ENCODE results near the gene COPS6. TPM values are rescaled to one million over a fixed set of nuclear protein-coding genes. Genes with fewer than 3 reads are reported as not detected.

Gene COPS6
- 144 to 184 TPM (median 171 TPM) in 3 replicates for polyA plus RNA-seq
- polyA plus RNA-seq (2011; ENCODE audit: low read depth), result 76.3 TPM
- polyA plus RNA-seq (2011; cell fraction: cytosol; rRNA removed), result 144 and 154 TPM in 2 replicates
- 105 and 108 TPM in 2 replicates for polyA plus RNA-seq (2011; cell fraction: nucleus; rRNA removed)
- polyA plus RNA-seq (2012; ENCODE audit: low replicate concordance), result 101 and 145 TPM in 2 replicates
- 147 to 216 TPM (median 153 TPM) in 3 replicates for polyA minus RNA-seq
- 86.5 TPM for polyA minus RNA-seq (2011; cell fraction: cytosol; rRNA and poly(A)+ RNA removed)
- polyA minus RNA-seq (2011; cell fraction: nucleus; rRNA and poly(A)+ RNA removed), result 32.1 and 38.8 TPM in 2 replicates

GRCh38 chr7:100088621-100089457, at the start of gene COPS6:
Gene COPS6, plus strand, starts transcription at chr7:100088969. Its CDS starts 22 bp downstream, at chr7:100088991.
- no peaks in the 10 kb centered on the region for H3K27me3 ChIP-seq (ENCODE audit: control insufficient read depth, extremely low read depth, insufficient read depth, low read length)
- DNase-seq (ENCODE audit: low read depth, low spot score), result no peak
- H3K4me3 ChIP-seq (ENCODE audit: control insufficient read depth in 2 of 3, extremely low read depth in 1 of 3, insufficient read depth in 2 of 3, low read depth in 1 of 3, low read length in 3 of 3), result peak within 1 kb of the TSS; percentile 84 to 95 (median 89)
- peaks cover 27% of the 10 kb centered on the region for H3K4me1 ChIP-seq (ENCODE audit: control insufficient read depth, extremely low read depth, insufficient read depth, low read length)
- H3K27ac ChIP-seq (ENCODE audit: control insufficient read depth, insufficient read depth, low read length), result peak within 1 kb of the TSS; percentile 85
- peaks cover 28 to 33% of the 10 kb centered on the region in 2 experiments for H3K36me3 ChIP-seq (ENCODE audit: control insufficient read depth in 2 of 2, extremely low read depth in 1 of 2, insufficient read depth in 2 of 2, low read length in 2 of 2)
- TF ChIP-seq CTCF (optimal IDR thresholded peaks at IDR 0.05 in 1 of 3, IDR thresholded peaks at IDR 0.05 in 1 of 3, conservative IDR thresholded peaks at IDR 0.05 in 1 of 3; ENCODE audit: extremely low read depth in 1 of 3, insufficient read depth in 2 of 3, low read length in 3 of 3), result no peak
- TF ChIP-seq EZH2 (IDR thresholded peaks at IDR 0.05; ENCODE audit: low read length), result no peak
- peaks cover 17% of the 10 kb centered on the region for H3K79me2 ChIP-seq (ENCODE audit: control insufficient read depth, insufficient read depth, low read length)
- peak within 1 kb of the TSS; percentile 90 for H2AFZ ChIP-seq (ENCODE audit: control insufficient read depth, low read length)
- dilution Hi-C loops (cut with MboI; ENCODE audit: extremely low pct_ligation_motif_present, low sequenced_read_pairs), result no loop called here
- H3K4me2 ChIP-seq (ENCODE audit: control insufficient read depth, extremely low read depth, insufficient read depth, low read depth, low read length), result peak within 1 kb of the TSS; percentile 82
- no peaks in the 10 kb centered on the region for H4K20me1 ChIP-seq (ENCODE audit: control insufficient read depth, extremely low read depth, insufficient read depth, low read length)
- no peaks in the 10 kb centered on the region for H3K9me1 ChIP-seq (ENCODE audit: control insufficient read depth, extremely low read depth, insufficient read depth, low read length)
- no peak for FAIRE-seq
- no peaks in the 10 kb centered on the region for H3K9me3 ChIP-seq (ENCODE audit: control insufficient read depth, low read depth, low read length)
- peak within 1 kb of the TSS; percentile 90 for H3K9ac ChIP-seq (ENCODE audit: control insufficient read depth, extremely low read depth, insufficient read depth, low read length)

GRCh38 chr7:100040575-100040974, 48.2 kb upstream of the COPS6 start:
- Histone ChIP-seq H3K9me1 (ENCODE audit: control insufficient read depth, extremely low read depth, insufficient read depth, low read length) (no peaks in the 10 kb centered on the region), H2AFZ (ENCODE audit: control insufficient read depth, low read length) (no peak overlapping the region), H3K4me1 (ENCODE audit: control insufficient read depth, extremely low read depth, insufficient read depth, low read length) (peaks cover 6% of the 10 kb centered on the region), H3K36me3 (ENCODE audit: control insufficient read depth in 2 of 2, extremely low read depth in 1 of 2, insufficient read depth in 2 of 2, low read length in 2 of 2) (peaks cover 2 to 5% of the 10 kb centered on the region in 2 experiments), H3K4me2 (ENCODE audit: control insufficient read depth, extremely low read depth, insufficient read depth, low read depth, low read length) (no peak overlapping the region), H3K4me3 (ENCODE audit: control insufficient read depth in 2 of 3, extremely low read depth in 1 of 3, insufficient read depth in 2 of 3, low read depth in 1 of 3, low read length in 3 of 3) (no peak overlapping the region), H3K9me3 (ENCODE audit: control insufficient read depth, low read depth, low read length) (no peaks in the 10 kb centered on the region), H3K27ac (ENCODE audit: control insufficient read depth, insufficient read depth, low read length) (no peak overlapping the region), H4K20me1 (ENCODE audit: control insufficient read depth, extremely low read depth, insufficient read depth, low read length) (no peaks in the 10 kb centered on the region), H3K27me3 (ENCODE audit: control insufficient read depth, extremely low read depth, insufficient read depth, low read length) (no peaks in the 10 kb centered on the region), H3K9ac (ENCODE audit: control insufficient read depth, extremely low read depth, insufficient read depth, low read length) (no peak overlapping the region), H3K79me2 (ENCODE audit: control insufficient read depth, insufficient read depth, low read length) (peaks cover 2% of the 10 kb centered on the region)
- FAIRE-seq (no peak), DNase-seq (ENCODE audit: low read depth, low spot score) (no peak)
- no peak for TF ChIP-seq CTCF (optimal IDR thresholded peaks at IDR 0.05 in 1 of 3, IDR thresholded peaks at IDR 0.05 in 1 of 3, conservative IDR thresholded peaks at IDR 0.05 in 1 of 3; ENCODE audit: extremely low read depth in 1 of 3, insufficient read depth in 2 of 3, low read length in 3 of 3)
- dilution Hi-C loops (cut with MboI; ENCODE audit: extremely low pct_ligation_motif_present, low sequenced_read_pairs), result no loop called here

All from keratinocyte (primary cell).